Neural progenitor cell (in vitro differentiated cells): ENCODE measurements around the gene ZNF653. TPM values are rescaled to one million over a fixed set of nuclear protein-coding genes. Genes with fewer than 3 reads are reported as not detected.
"Not testable (repeated sequence)": the region's sequence is repeated elsewhere in the genome, so short reads cannot be mapped to it uniquely, and the experiment has no call there.

Source experiments
- DNase-seq: peaks from one replicate; pipeline ENCODE4 v3.0.0-alpha.2; 2016; ENCODE audit warnings: low spot score
- H2AFZ ChIP-seq: fragments of 200-600 bp; sonication (generic); replicated peaks from 2 replicates; pipeline ENCODE4 v1.6.1; 2016; ENCODE audit warnings: antibody characterized with exemption
- H3F3A ChIP-seq: fragments of 200-600 bp; sonication (generic); 2 replicates; pipeline ENCODE4 v1.6.1; 2016; ENCODE audit warnings: antibody characterized with exemption, low read depth
- H3K27ac ChIP-seq: fragments of 200-600 bp; sonication (generic); 2 replicates; pipeline ENCODE4 v1.5.1; 2016; ENCODE audit warnings: mild to moderate bottlenecking
- H3K27me3 ChIP-seq: fragments of 200-600 bp; sonication (generic); 2 replicates; pipeline ENCODE4 v1.6.1; 2016; ENCODE audit warnings: mild to moderate bottlenecking, moderate library complexity
- H3K36me3 ChIP-seq: fragments of 200-600 bp; sonication (generic); 2 replicates; pipeline ENCODE4 v1.5.1; 2016
- H3K4me1 ChIP-seq: fragments of 200-600 bp; sonication (generic); 2 replicates; pipeline ENCODE4 v1.6.1; 2016; ENCODE audit warnings: mixed run types
- H3K4me2 ChIP-seq: fragments of 200-600 bp; sonication (generic); 2 replicates; pipeline ENCODE4 v1.6.1; 2016
- H3K4me3 ChIP-seq: fragments of 200-600 bp; sonication (generic); 2 replicates; pipeline ENCODE4 v1.5.1; 2016
- H3K79me2 ChIP-seq: fragments of 200-600 bp; sonication (generic); 2 replicates; pipeline ENCODE4 v1.6.1; 2016; ENCODE audit warnings: low read depth
- H3K9ac ChIP-seq: fragments of 200-600 bp; sonication (generic); 2 replicates; pipeline ENCODE4 v1.6.1; 2016
- H3K9me3 ChIP-seq: fragments of 200-600 bp; sonication (generic); 2 replicates; pipeline ENCODE4 v1.5.1; 2016; ENCODE audit warnings: low read depth
- H4K20me1 ChIP-seq: fragments of 200-600 bp; sonication (generic); 2 replicates; pipeline ENCODE4 v1.6.1; 2016; ENCODE audit warnings: low read depth
- H3K27ac Mint-ChIP-seq: 3 replicates; pipeline ENCODE4 v1.8.0; 2021; ENCODE audit warnings: mixed read lengths
- H3K27me3 Mint-ChIP-seq: 2 replicates; pipeline ENCODE4 v1.8.0; 2022; ENCODE audit warnings: low read depth, mild to moderate bottlenecking, inconsistent platforms, moderate library complexity, mixed read lengths; ENCODE audit not compliant: insufficient read depth
- H3K36me3 Mint-ChIP-seq: 3 replicates; pipeline ENCODE4 v1.8.0; 2021; ENCODE audit warnings: mixed read lengths
- H3K4me1 Mint-ChIP-seq: 3 replicates; pipeline ENCODE4 v1.8.0; 2021; ENCODE audit warnings: mixed read lengths
- H3K4me3 Mint-ChIP-seq: 3 replicates; pipeline ENCODE4 v1.8.0; 2021; ENCODE audit warnings: mild to moderate bottlenecking, moderate library complexity, mixed read lengths
- H3K9me3 Mint-ChIP-seq: 3 replicates; pipeline ENCODE4 v1.8.0; 2020; ENCODE audit warnings: mixed read lengths
- EZH2 ChIP-seq: fragments of 200-600 bp; sonication (generic); IDR thresholded peaks from 2 replicates; pipeline ENCODE4 v1.6.1; 2017; ENCODE audit warnings: antibody characterized with exemption, mild to moderate bottlenecking, moderate library complexity
- EZH2phosphoT487 ChIP-seq: fragments of 200-600 bp; sonication (generic); IDR thresholded peaks from 2 replicates; pipeline ENCODE4 v1.6.1; 2017; ENCODE audit warnings: antibody characterized with exemption
- total RNA-seq: library from RNA; depleted of rRNA; stranded (reverse); fragments of >200 nt; gene quantifications from 2 replicates; pipeline ENCODE4 v1.2.3, GENCODE V29; 2015; ENCODE audit warnings: low replicate concordance
- TF ChIP-seq, protein P1 (sequence below): fragments of 200-600 bp; sonication (generic); IDR thresholded peaks from 2 replicates; pipeline ENCODE4 v1.5.1; 2017; ENCODE audit warnings: antibody characterized with exemption, mild to moderate bottlenecking

ZNF653 gene
- total RNA-seq, 1 donor from 2014 or later, result 3.4 TPM

- H3K27me3 ChIP-seq, result no peaks in the 10 kb centered on the region
- no peak overlapping the region for H3K9ac ChIP-seq
- H3K4me1 ChIP-seq, result peaks cover 7% of the 10 kb centered on the region
- H4K20me1 ChIP-seq, result no peaks in the 10 kb centered on the region
- no peak overlapping the region for H3K4me3 ChIP-seq
- H2AFZ ChIP-seq, result no peak overlapping the region
- peaks cover 3% of the 10 kb centered on the region for H3K27me3 Mint-ChIP-seq
- no peak overlapping the region for H3K27ac Mint-ChIP-seq
- no peak overlapping the region for H3K4me2 ChIP-seq
- H3K9me3 Mint-ChIP-seq, result no peaks in the 10 kb centered on the region
- no peak overlapping the region for H3K27ac ChIP-seq
- peaks cover 5% of the 10 kb centered on the region for H3K4me1 Mint-ChIP-seq
- H3K9me3 ChIP-seq, result no peaks in the 10 kb centered on the region
- TF ChIP-seq, protein P1, sequence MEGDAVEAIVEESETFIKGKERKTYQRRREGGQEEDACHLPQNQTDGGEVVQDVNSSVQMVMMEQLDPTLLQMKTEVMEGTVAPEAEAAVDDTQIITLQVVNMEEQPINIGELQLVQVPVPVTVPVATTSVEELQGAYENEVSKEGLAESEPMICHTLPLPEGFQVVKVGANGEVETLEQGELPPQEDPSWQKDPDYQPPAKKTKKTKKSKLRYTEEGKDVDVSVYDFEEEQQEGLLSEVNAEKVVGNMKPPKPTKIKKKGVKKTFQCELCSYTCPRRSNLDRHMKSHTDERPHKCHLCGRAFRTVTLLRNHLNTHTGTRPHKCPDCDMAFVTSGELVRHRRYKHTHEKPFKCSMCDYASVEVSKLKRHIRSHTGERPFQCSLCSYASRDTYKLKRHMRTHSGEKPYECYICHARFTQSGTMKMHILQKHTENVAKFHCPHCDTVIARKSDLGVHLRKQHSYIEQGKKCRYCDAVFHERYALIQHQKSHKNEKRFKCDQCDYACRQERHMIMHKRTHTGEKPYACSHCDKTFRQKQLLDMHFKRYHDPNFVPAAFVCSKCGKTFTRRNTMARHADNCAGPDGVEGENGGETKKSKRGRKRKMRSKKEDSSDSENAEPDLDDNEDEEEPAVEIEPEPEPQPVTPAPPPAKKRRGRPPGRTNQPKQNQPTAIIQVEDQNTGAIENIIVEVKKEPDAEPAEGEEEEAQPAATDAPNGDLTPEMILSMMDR, result no peak
- TF ChIP-seq EZH2, result no peak
- TF ChIP-seq EZH2phosphoT487, result no peak
- H3K4me3 Mint-ChIP-seq, result no peak overlapping the region
- H3K36me3 ChIP-seq, result no peaks in the 10 kb centered on the region
- no peaks in the 10 kb centered on the region for H3K36me3 Mint-ChIP-seq
- no peaks in the 10 kb centered on the region for H3K79me2 ChIP-seq
- peaks cover 6% of the 10 kb centered on the region for H3F3A ChIP-seq
- no peak for DNase-seq
These were observed 44.2 kb downstream of the ZNF653 start for GRCh38 chr19:11461453-11461852.

DNA sequence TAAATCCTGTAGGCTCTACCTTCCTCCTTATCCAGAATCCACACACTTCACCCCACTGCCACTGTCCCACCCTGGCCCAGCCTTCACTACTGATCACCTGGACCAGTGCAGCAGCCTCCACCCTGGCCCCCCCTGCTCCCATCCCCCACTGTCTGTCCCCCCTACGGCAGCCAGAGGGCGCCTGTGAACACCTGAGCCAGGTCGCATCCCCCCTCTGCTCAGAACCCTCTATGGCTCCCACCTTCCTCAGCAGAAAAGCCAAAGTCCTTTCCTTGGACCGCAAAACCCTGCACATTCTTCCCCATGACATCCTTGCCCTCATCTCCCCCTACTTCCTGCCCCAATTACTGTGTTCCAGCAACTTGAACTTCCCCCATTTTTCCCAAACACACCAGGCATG lies 45.4 kb downstream of the ZNF653 start:
- H3K27me3 Mint-ChIP-seq, result peaks cover 3% of the 10 kb centered on the region
- Histone ChIP-seq H4K20me1 (no peaks in the 10 kb centered on the region), H3K4me2 (no peak overlapping the region), H3K79me2 (no peaks in the 10 kb centered on the region), H2AFZ (no peak overlapping the region), H3K9me3 (no peaks in the 10 kb centered on the region), H3K27ac (no peak overlapping the region), H3K36me3 (no peaks in the 10 kb centered on the region), H3K4me1 (no peaks in the 10 kb centered on the region), H3K4me3 (no peak overlapping the region), H3K27me3 (no peaks in the 10 kb centered on the region), H3K9ac (no peak overlapping the region), H3F3A (peaks cover 6% of the 10 kb centered on the region)
- no peak overlapping the region for H3K27ac Mint-ChIP-seq
- no peak for DNase-seq
- H3K9me3 Mint-ChIP-seq, result no peaks in the 10 kb centered on the region
- H3K4me1 Mint-ChIP-seq, result no peaks in the 10 kb centered on the region
- peak overlapping the region; percentile 15 for H3K4me3 Mint-ChIP-seq
- TF ChIP-seq, protein P1, result peak; percentile 27
- no peak for TF ChIP-seq EZH2phosphoT487
- H3K36me3 Mint-ChIP-seq, result no peaks in the 10 kb centered on the region

GRCh38 chr19:11458912-11459311 lies 46.7 kb downstream of the ZNF653 start:
- H3K36me3 ChIP-seq, H3K9ac ChIP-seq, H3K27me3 Mint-ChIP-seq, H3K27ac ChIP-seq, H3K4me1 ChIP-seq, H2AFZ ChIP-seq, H4K20me1 ChIP-seq, H3K9me3 ChIP-seq, H3K79me2 ChIP-seq, DNase-seq, H3K27me3 ChIP-seq, H3K9me3 Mint-ChIP-seq, H3K4me3 Mint-ChIP-seq, H3K4me2 ChIP-seq, H3F3A ChIP-seq, H3K4me3 ChIP-seq, H3K27ac Mint-ChIP-seq, H3K36me3 Mint-ChIP-seq, H3K4me1 Mint-ChIP-seq: not testable (repeated sequence)

GRCh38 chr19:11458236-11458900 lies 47.3 kb downstream of the ZNF653 start:
- H3K9me3 ChIP-seq, result no peaks in the 10 kb centered on the region
- peaks cover 2% of the 10 kb centered on the region for H3K4me1 Mint-ChIP-seq
- no peaks in the 10 kb centered on the region for H3K79me2 ChIP-seq
- no peak overlapping the region for H2AFZ ChIP-seq
- peak overlapping the region; percentile 58 for H3K4me3 Mint-ChIP-seq
- peaks cover 3% of the 10 kb centered on the region for H3K27me3 Mint-ChIP-seq
- no peak overlapping the region for H3K9ac ChIP-seq
- H3F3A ChIP-seq, result peaks cover 4% of the 10 kb centered on the region
- TF ChIP-seq EZH2 (no peak), EZH2phosphoT487 (no peak)
- TF ChIP-seq, protein P1, result no peak
- no peaks in the 10 kb centered on the region for H3K27me3 ChIP-seq
- H3K27ac Mint-ChIP-seq, result peak overlapping the region; percentile 86
- DNase-seq, result no peak
- no peak overlapping the region for H3K27ac ChIP-seq
- H3K4me1 ChIP-seq, result no peaks in the 10 kb centered on the region
- H3K9me3 Mint-ChIP-seq, result no peaks in the 10 kb centered on the region
- H3K36me3 Mint-ChIP-seq, result peaks cover under 1% of the 10 kb centered on the region
- H3K4me3 ChIP-seq, result no peak overlapping the region
- no peak overlapping the region for H3K4me2 ChIP-seq
- no peaks in the 10 kb centered on the region for H4K20me1 ChIP-seq
- no peaks in the 10 kb centered on the region for H3K36me3 ChIP-seq
